HCT116 (cell line): Measurements from ENCODE around the gene EEPD1. TPM values are rescaled to one million over a fixed set of nuclear protein-coding genes. Genes with fewer than 3 reads are reported as not detected.

Experiments
- ATAC-seq: fragments of 200-7000 bp; cut with Tn5 transposase; 2 replicates; pipeline ENCODE4 v1.9.1; 2020; ENCODE audit warnings: mild to moderate bottlenecking, moderate library complexity
- BruUV-seq: library from RNA; stranded (reverse); fragments of 400-500 nt; replicated peaks from 2 replicates; lab custom pipeline; 2021; lab: Mats Ljungman, UMichigan
- CTCF ChIA-PET: fragments of 300-600 bp; sonication (Branson Sonifier 250); formaldehyde crosslinking; loops from one replicate; lab custom pipeline; 2021; ENCODE audit warnings: antibody characterized with exemption; lab: Charles Lee
- POLR2A ChIA-PET: fragments of 300-600, 350-600 bp; sonication (Branson Sonifier 250); formaldehyde crosslinking; loops from one replicate; lab custom pipeline; 2021; ENCODE audit warnings: antibody characterized with exemption; lab: Charles Lee
- RAD21 ChIA-PET, 2 experiments: fragments of 300-600 bp; sonication (Branson Sonifier 250); formaldehyde crosslinking; loops; one replicate each; lab custom pipeline; 2023; ENCODE audit warnings: low total read pairs in 2 of 2; ENCODE audit not compliant: uncharacterized antibody in 2 of 2, unreplicated experiment in 2 of 2, low non-redundant PET in 1 of 2; lab: Charles Lee
- DNase-seq: peaks from one replicate; pipeline ENCODE4 v3.0.0-alpha.2; 2010; ENCODE audit warnings: low read depth, low spot score
- H2AFZ ChIP-seq: fragments of 200-600 bp; shearing (Covaris generic), sonication (generic); 2 replicates; pipeline ENCODE4 v1.6.1; 2017; ENCODE audit warnings: low read depth, mixed run types, mixed read lengths, antibody characterized with exemption, low read length; ENCODE audit not compliant: poor library complexity, severe bottlenecking
- H3K27ac ChIP-seq: 2 replicates; pipeline ENCODE4 v1.5.1; 2012; ENCODE audit warnings: low read depth, low read length
- H3K27me3 ChIP-seq: fragments of 200-600 bp; sonication (generic); 2 replicates; pipeline ENCODE4 v1.6.1; 2016; ENCODE audit warnings: mixed run types, low read length, mixed read lengths; ENCODE audit not compliant: insufficient read depth
- H3K36me3 ChIP-seq, 2 experiments: fragments of 200-500 bp in 1 of 2; fragments of 200-600 bp in 1 of 2; sonication (Bioruptor generic) in 1 of 2; sonication (generic) in 1 of 2; 2 replicates each; pipeline versions ENCODE4 v1.5.1 to v1.6.1; 2014 to 2016; ENCODE audit warnings: low read length in 2 of 2, inconsistent platforms in 1 of 2, mixed read lengths in 1 of 2, mixed run types in 1 of 2; ENCODE audit not compliant: insufficient read depth in 2 of 2, control insufficient read depth in 1 of 2
- H3K4me1 ChIP-seq, 2 experiments: fragments of 200-600 bp in 1 of 2; sonication (generic) in 1 of 2; 2 replicates each; pipeline versions ENCODE4 v1.5.1 to v1.6.1; 2012 to 2017; ENCODE audit warnings: low read length in 2 of 2, inconsistent platforms in 1 of 2, mild to moderate bottlenecking in 1 of 2, mixed read lengths in 1 of 2, mixed run types in 1 of 2, moderate library complexity in 1 of 2; ENCODE audit not compliant: insufficient read depth in 2 of 2, control insufficient read depth in 1 of 2
- H3K4me2 ChIP-seq: fragments of 200-600 bp; sonication (generic); 2 replicates; pipeline ENCODE4 v1.6.1; 2017; ENCODE audit warnings: mixed run types, low read length, mixed read lengths
- H3K4me3 ChIP-seq, 2 experiments: fragments of 200-600 bp in 1 of 2; sonication (generic) in 1 of 2; replicated peaks in 1 of 2; 2 replicates each; pipeline ENCODE4 v1.5.1; 2011 to 2016; ENCODE audit warnings: low read length in 2 of 2, control low read depth in 1 of 2, low read depth in 1 of 2, mild to moderate bottlenecking in 1 of 2, mixed read lengths in 1 of 2, mixed run types in 1 of 2
- H3K79me2 ChIP-seq: fragments of 200-600 bp; sonication (generic); 2 replicates; pipeline ENCODE4 v1.6.1; 2017; ENCODE audit warnings: mild to moderate bottlenecking, mixed run types, low read length, moderate library complexity, mixed read lengths; ENCODE audit not compliant: insufficient read depth
- H3K9ac ChIP-seq: fragments of 200-600 bp; sonication (generic); 2 replicates; pipeline ENCODE4 v1.6.1; 2016; ENCODE audit warnings: low read length, mixed read lengths
- H3K9me2 ChIP-seq: fragments of 200-600 bp; sonication (generic), shearing (Covaris generic); 2 replicates; pipeline ENCODE4 v1.6.1; 2017; ENCODE audit warnings: mixed run types, mild to moderate bottlenecking, moderate library complexity; ENCODE audit not compliant: insufficient read depth
- H3K9me3 ChIP-seq, 2 experiments: fragments of 200-500 bp in 1 of 2; fragments of 200-600 bp in 1 of 2; sonication (Bioruptor generic) in 1 of 2; sonication (generic) in 1 of 2; 2 replicates each; pipeline ENCODE4 v1.6.1; 2014 to 2017; ENCODE audit warnings: low read length in 2 of 2, mixed read lengths in 2 of 2, inconsistent platforms in 1 of 2, low read depth in 1 of 2, mild to moderate bottlenecking in 1 of 2, mixed run types in 1 of 2, moderate library complexity in 1 of 2; ENCODE audit not compliant: control insufficient read depth in 1 of 2, insufficient read depth in 1 of 2
- H4K20me1 ChIP-seq: fragments of 200-600 bp; sonication (generic), shearing (Covaris generic); 2 replicates; pipeline ENCODE4 v1.6.1; 2017; ENCODE audit warnings: mixed run types, mild to moderate bottlenecking, moderate library complexity; ENCODE audit not compliant: insufficient read depth
- CTCF ChIP-seq, 3 experiments: fragments of 200-600 bp in 1 of 3; sonication (generic) in 1 of 3; IDR thresholded peaks in 2 of 3; conservative IDR thresholded peaks in 1 of 3; 2 replicates each; pipeline ENCODE4 v1.5.1; 2012 to 2017; ENCODE audit warnings: low read depth in 2 of 3, low read length in 2 of 3, antibody characterized with exemption in 1 of 3, borderline replicate concordance in 1 of 3, control low read depth in 1 of 3, mild to moderate bottlenecking in 1 of 3, mixed read lengths in 1 of 3, mixed run types in 1 of 3, moderate library complexity in 1 of 3; ENCODE audit not compliant: insufficient read depth in 1 of 3
- MAX ChIP-seq: IDR thresholded peaks from 2 replicates; pipeline ENCODE4 v1.6.1; 2012
- POLR2AphosphoS5 ChIP-seq: IDR thresholded peaks from 2 replicates; pipeline ENCODE4 v1.6.1; 2011; ENCODE audit warnings: mild to moderate bottlenecking, low read depth, low read length, moderate library complexity
- RAD21 ChIP-seq: IDR thresholded peaks from 2 replicates; pipeline ENCODE4 v1.6.1; 2012; ENCODE audit warnings: low read depth, mild to moderate bottlenecking
- TCF7L2 ChIP-seq: IDR thresholded peaks from 2 replicates; pipeline ENCODE4 v1.7.0; 2011; ENCODE audit warnings: borderline replicate concordance, inconsistent platforms; ENCODE audit not compliant: insufficient read depth, insufficient read length; ENCODE audit errors: extremely low read depth
- ZNF274 ChIP-seq: fragments of 200-500 bp; sonication (Bioruptor generic); IDR thresholded peaks from 2 replicates; pipeline ENCODE4 v1.6.1; 2014; ENCODE audit warnings: mild to moderate bottlenecking, low read depth, low read length, inconsistent platforms
- intact Hi-C: fragments of 100-400 bp; cut with micrococcal nuclease; formaldehyde crosslinking; loops from 2 replicates; pipeline ENCODE4 v1.10.0; 2022
- total RNA-seq: library from RNA; stranded (reverse); gene quantifications from one replicate; pipeline ENCODE4 v1.2.1, GENCODE V29; 2021; ENCODE audit not compliant: unreplicated experiment

Gene EEPD1
- total RNA-seq, 1 experiment from 2014 or later: 4.2 TPM

- H3K4me2 ChIP-seq: no peak overlapping the region
- H3K27me3 ChIP-seq: no peaks in the 10 kb centered on the region
- CTCF ChIA-PET: no interaction called here
- H3K9ac ChIP-seq: no peak overlapping the region
- RAD21 ChIA-PET: no interaction called here
- no peaks in the 10 kb centered on the region for H3K36me3 ChIP-seq
- ATAC-seq (no peak), DNase-seq (no peak)
- H2AFZ ChIP-seq: no peak overlapping the region
- H4K20me1 ChIP-seq: no peaks in the 10 kb centered on the region
- POLR2A ChIA-PET: no interaction called here
- peaks cover 2 to 4% of the 10 kb centered on the region in 2 experiments; a peak in 1 of 4 replicates for H3K4me1 ChIP-seq
- TF ChIP-seq POLR2AphosphoS5: no peak
- TF ChIP-seq RAD21: no peak
- no peak for TF ChIP-seq MAX
- H3K9me2 ChIP-seq: no peaks in the 10 kb centered on the region
- H3K79me2 ChIP-seq: no peaks in the 10 kb centered on the region
- H3K4me3 ChIP-seq: no peak overlapping the region
- no TSS peak for BruUV-seq
- no peak overlapping the region for H3K27ac ChIP-seq
- H3K9me3 ChIP-seq: no peaks in the 10 kb centered on the region
- intact Hi-C loops: no loop called here
Measured at GRCh38 chr7:36311539-36311938, 158.5 kb downstream of the EEPD1 start.

GRCh38 chr7:36312064-36312914, 159.2 kb downstream of the EEPD1 start:
- ATAC-seq (peak; percentile 70), DNase-seq (no peak)
- intact Hi-C loops: no loop called here
- Histone ChIP-seq H3K9ac (no peak overlapping the region), H3K27ac (no peak overlapping the region), H3K27me3 (no peaks in the 10 kb centered on the region), H4K20me1 (no peaks in the 10 kb centered on the region), H3K9me3 (no peaks in the 10 kb centered on the region), H3K4me2 (0 out of 2 replicates have a peak overlapping the region, but pooled peaks have one; percentile 9), H3K4me3 (no peak overlapping the region), H3K9me2 (no peaks in the 10 kb centered on the region), H3K36me3 (no peaks in the 10 kb centered on the region), H2AFZ (no peak overlapping the region), H3K79me2 (no peaks in the 10 kb centered on the region), H3K4me1 (peaks cover 2 to 4% of the 10 kb centered on the region in 2 experiments; a peak in 1 of 4 replicates)
- no peak for TF ChIP-seq ZNF274
- TF ChIP-seq CTCF (IDR thresholded peaks at IDR 0.05 in 2 of 3, conservative IDR thresholded peaks at IDR 0.05 in 1 of 3; ENCODE audit: borderline replicate concordance in 1 of 3, insufficient read depth in 1 of 3, low read depth in 2 of 3, low read length in 2 of 3): peak; percentile 16 to 46 (median 43); a peak in 4 of 6 replicates
- TF ChIP-seq TCF7L2: no peak
- RAD21 ChIA-PET: no interaction called here
- POLR2A ChIA-PET: no interaction called here
- BruUV-seq: no TSS peak
- CTCF ChIA-PET: no interaction called here
